DLD1 (cell line): ENCODE data around the gene SLC13A3.

Source experiments
- in situ Hi-C: cut with HindIII; loops from 2 replicates; pipeline ENCODE4 v1.10.0; 2017; ENCODE audit warnings: low sequenced_read_pairs

The SLC13A3 gene

DNA sequence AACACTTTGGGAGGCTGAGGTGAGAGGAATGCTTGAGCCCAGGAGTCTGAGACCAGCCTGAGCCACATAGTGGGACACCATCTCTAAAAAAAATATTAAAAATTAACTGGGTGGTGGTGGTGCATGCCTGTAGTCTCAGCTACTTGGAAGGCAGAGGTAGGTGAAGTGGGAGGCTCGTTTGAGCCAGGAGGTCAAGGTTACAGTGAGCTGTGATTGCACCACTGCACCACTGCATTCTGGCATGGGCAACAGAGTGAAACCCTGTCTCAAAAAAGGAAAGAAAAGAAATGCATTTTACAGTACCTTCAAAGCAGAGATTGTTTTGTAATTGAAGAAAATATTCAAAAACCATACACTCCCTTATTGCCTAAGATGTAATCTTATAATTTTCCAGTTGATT lies 107.3 kb downstream of the SLC13A3 start:
- in situ Hi-C loops, result no loop called here

DNA sequence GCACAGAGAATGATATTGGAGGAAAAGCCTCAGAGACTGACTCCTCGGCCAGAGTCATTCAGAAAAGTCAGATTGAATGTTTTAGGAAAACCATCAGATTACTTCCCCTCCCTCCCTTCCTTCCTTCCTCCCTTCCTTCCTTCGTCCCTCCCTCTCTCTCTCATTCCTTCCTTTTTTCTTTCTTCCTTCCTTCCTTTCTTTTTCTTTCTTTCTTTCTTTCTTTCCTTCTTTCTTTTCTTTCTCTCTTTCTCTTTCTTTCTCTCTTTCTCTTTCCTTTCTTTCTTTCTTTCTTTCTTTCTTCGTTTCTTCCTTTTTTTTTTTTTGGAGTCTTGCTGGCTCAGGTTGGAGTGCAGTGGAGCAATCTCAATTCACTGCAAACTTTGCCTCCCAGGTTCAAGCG lies 108.2 kb downstream of the SLC13A3 start:
- in situ Hi-C loops, result no loop called here

DNA sequence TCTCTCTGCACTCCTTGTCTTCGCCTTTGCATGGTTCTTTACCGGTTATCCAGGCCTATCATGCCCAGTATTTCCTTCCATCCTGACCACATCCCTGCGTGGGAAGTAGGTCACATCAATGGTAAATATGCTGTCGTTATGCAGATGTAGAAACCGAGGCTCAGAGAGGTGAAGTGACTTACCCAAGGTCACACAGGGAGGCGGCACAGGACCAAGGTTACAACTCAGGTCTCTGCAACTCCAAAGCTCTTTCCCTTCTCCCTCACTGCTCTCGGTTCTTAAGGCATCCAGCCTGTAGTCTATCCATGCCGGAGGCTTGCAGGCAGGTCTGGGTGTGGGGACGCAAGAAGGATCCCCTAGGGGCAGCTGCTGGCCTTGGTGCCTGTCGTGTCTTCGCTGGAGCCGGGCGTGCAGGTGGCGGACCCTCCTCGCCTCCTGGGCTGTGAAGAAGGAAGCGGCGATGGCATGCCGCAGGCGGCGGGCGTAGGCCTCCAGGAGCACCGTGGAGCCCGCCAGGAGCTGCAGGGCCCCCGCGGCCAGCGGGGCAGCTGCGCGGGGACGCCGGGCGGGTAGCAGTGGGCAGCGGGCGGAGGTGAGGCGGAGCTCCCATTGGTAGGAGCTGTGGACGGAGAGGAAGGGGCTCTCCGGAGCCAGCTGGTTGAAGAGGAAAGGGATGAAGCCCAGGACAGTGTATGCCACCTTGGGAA lies 109.9 kb downstream of the SLC13A3 start:
- in situ Hi-C loops, result no loop called here

DNA sequence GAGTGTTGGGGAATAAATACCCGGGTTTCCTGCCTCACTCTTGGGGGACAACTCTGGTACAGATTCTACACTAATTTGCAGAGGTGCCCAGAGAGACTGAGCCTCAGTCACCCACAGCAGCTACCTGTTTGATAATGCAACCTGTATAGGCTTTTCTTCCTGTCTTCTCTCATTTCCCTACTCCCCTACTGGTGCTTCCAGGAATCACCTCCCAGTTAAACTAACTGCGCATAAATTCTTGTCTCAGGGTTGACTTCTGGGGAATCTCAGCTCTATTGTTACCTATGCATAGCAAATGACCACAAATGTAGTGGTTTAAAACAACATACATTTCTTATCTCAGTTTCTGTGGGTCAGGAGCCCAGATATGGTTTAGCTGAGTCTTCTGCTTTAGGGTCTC lies 112.1 kb downstream of the SLC13A3 start:
- in situ Hi-C loops, result no loop called here

DNA sequence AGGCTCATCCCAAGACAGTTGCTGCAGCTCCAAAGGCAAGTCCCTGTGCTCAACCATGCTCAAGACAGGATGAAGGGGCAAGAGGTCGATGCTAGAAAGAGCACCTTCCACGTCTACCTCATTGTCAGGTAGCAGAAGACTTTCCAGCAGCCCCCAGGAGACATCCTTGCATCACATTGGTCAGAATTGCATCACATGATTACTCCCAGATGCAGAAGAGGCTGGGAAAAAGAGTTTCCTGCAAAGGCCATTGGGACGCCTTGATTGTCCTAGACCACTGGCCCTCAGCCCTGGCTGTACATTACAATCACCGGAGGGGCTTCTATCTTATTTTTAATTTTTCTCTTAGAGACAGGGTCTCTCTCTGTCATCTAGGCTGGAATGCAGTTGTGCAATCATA lies 120.6 kb downstream of the SLC13A3 start:
- in situ Hi-C loops, result no loop called here

DNA sequence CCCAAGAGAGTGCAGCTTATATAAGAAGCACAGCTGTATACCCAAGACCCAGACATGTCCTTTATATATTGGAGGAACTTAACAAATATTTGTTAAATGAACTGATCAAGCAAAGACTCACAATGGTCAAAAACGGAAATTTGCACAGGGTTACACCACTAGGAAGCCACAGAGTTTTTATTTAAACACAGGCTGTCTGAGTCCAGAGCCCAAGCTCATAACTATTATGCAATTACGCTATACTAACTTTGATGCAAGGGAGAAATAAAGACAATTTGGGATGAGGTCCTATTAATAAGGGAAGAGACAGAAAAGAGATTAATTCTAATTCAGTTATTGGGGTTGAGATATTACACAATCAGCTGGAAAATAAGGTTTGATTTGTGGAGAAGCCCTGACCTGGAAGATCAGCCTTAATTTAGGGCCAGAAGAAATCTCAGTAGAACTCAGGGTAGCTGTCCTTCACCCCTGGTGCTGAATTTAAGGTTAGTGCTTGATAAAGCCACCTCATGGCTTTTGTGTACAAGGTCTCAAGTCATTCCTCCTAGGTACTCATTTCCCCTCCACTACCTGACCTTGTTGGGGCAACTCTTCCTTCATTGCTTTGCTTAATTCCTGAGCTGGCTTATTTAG lies 127.4 kb downstream of the SLC13A3 start:
- in situ Hi-C loops, result no loop called here

DNA sequence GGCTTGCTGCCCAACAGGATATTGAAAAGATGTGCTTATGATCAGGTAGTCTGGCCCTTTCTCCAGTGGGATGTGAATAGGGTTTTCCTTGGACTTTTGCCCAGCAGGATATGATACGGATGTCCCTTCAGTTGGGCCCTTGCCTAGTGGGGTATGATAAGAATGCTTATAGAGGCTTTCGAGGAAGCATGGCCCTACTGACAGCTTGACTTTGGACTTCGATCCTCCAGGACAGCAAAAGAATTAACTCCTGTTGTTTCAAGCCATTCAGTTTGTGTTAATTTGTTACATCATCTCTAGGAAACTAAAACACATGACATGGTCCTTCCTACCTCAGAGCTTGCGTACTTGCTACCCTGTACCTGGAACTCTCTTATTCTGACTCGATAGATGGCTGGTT lies 128.2 kb downstream of the SLC13A3 start:
- in situ Hi-C loops, result no loop called here

DNA sequence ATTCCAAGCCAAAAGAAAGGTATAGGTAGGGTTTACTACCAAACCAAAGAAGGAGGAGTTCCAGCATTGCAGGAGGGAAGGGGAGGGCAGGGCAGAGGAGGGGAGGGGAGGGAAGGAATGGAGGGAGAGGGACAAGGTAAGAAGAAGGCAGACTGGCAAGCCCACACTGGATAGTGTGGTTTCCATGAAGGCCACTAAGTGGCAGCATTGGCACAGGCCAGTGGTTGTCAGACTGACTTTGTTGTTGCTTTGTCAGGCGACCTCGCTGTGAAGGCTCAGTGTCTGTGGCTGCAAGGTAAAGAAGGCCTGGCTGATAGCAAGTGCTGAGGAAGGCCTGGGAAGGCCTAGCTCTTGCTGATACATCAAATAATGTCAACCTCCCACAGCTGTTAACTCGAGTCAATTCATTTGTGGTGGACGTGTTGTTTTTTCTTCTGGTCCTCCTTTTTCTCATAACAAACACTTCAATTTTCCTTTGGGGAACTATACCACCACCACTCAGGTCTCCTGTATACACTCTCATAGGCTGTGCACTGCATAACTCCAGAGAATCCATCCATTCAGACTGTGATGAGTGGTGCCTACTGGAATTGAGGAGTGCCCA lies 130.2 kb downstream of the SLC13A3 start:
- in situ Hi-C loops, result no loop called here

DNA sequence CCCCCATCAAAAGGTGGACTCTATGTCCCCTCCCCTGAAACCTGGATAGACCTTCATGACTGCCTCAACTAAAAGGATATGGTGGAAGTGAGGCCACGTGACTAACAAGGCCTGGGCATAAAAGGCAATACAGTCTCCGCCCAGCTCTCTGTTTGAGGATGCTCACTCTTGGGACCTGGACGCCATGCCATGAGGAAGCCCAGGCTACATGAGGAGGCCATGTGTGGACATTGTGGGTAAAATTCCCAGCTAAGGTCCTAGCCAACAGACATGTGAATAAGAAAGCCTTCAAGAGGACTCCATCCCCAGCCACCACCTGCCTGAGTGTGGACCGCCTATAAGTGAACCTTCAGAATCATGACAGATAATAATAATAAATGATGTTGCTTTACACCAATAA lies 130.7 kb downstream of the SLC13A3 start:
- in situ Hi-C loops, result no loop called here

DNA sequence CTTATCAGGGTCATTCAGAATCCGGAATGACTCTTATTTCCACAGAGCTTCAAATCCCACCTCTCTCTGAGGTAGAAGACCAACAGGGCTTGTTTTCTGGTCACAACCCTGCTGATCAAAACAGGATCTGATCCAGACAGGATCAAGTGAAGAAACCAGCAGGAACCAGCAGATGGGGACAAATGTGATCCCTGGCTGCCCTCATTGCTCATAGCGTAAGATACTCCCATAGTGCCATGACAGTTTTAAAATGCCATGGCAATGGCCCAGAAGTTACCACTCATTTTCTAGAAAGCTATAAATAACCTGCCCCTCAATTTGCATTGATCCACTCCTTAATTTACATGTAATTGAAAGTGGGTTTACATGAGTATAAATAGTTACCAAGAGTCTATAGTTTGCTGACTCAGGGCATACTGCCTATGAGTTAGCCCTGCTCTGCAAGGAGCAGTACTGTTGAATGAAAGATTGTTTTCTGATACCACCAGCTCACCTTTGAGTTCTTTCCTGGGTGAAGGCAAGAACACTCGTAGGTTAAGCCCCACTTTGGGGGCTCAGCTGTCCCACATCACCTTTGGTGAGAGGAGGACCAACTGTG lies 131.7 kb downstream of the SLC13A3 start:
- in situ Hi-C loops, result no loop called here

DNA sequence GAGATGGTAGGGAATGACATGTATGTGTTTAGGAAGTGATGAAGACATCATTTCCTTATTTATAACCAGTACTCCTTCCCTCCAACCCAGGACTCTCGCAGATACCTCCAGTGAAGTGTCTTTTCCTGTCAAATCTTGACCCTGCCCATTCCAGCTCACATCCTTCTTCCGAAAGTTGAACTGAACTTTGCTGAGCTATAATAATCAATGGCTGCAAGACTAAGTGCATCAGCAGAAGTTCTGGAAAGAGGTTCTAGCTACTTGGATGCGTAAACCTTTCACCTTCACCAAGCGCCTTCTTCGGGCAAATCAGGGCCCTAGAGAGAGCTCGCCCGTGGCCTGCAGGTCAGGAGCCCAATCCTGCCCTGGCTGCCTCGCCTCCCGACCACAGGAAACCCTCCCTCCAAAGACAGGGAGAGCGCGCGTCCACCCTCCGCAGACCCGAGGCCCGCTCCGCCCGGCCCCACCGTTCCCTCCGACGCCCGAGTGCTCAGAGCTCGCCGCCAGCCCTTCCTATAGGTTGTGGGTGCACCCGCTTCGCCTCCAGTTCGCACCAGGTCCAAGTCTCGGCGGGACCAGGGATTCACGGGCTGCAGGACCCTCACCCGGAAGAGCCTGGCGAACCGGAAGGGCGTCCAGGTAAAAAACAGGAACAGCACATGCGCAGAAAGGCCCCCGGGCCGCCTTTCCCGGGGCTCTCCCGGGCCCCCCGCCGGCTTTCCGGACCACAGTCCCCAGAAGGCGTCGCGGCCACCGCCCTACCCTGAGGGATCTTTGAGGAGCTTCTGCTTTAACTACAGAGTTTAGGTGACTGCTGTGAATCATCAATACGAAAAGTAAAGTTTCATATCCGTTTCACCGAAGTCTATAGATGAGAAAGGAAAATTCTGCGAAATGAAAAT lies 138.1 kb downstream of the SLC13A3 start, which contains the start of gene ZNF334:
ZNF334 (minus strand) TSS at position 617 of the 902 bp plus-strand sequence. CDS start 1,457 bp downstream, outside the sequence.
- in situ Hi-C loops, result no loop called here

DNA sequence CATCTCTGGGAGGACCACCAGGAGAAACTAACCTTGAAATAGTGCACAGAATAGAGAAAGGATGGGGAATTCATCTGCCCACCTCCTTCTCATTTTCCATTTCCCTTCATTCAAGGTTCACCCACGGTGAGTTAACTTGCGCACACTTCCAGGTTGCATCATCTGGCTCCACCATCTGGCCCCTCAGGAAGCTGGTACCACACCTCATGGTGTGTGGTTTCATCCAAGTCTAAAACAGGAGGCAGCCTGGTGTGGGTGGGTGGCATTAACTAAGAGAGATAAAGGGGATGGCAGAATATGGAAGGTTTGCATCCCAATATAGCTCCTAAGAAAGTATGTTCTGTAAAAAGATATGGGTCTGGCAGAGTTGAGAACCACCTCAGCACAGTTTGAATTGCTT lies 141.7 kb downstream of the SLC13A3 start:
- in situ Hi-C loops, result no loop called here
